GM21528 (cell line): ENCODE measurements around the gene WTIP.
"Not testable (repeated sequence)": the region's sequence is repeated elsewhere in the genome, so short reads cannot be mapped to it uniquely, and the experiment has no call there.

Experiments
- ATAC-seq: cut with Tn5 transposase; IDR thresholded peaks from one replicate; pipeline ENCODE4 v1.9.1; 2021; ENCODE audit warnings: mild to moderate bottlenecking, moderate library complexity; ENCODE audit not compliant: unreplicated experiment, low FRiP score

The WTIP gene

DNA sequence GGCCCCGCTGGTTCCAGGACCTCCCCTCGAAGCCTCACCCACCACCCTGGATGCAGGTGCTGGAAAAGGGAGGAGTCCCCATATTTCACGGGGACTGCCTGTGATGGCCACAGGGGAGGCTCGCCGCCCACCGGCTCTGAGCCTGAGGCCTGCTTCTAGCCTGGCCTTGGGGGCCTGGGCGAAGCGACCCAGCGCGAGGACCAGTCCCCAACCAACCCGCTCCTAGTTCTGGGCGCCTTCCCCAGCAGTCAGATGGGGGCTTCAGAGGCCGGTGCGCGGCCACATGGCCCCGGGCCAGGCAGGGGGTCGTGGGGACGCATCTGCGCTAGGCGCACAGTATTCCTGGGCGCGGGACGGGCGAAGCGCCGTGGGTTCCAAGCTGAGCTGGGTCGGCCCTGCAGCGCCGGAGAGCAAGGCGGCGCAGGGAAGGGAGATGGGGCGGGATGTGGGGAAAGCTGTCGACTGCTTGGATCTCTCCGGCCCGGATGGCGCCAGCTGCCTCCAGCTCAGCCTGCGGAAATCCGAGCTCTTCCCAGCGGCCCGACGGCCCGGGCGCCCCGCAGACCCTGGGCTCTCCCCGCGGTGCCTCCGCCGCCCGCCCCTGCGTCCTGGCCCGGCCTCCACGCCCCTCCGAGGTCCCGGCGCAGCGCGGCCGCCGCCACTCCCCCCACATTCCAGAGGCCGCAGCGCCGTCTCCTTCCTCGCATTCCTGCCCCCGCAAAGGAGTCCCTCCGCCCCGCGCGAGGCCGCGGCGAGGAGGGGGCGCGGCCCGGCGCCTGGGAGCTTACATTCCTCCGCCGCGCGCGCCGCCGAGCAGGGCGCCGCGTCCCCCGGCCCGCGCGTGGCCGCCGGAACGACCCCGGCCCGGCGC is at the start of gene WTIP:
WTIP (plus strand) TSS at position 788 of the 871 bp plus-strand sequence. CDS start 217 bp downstream, outside the sequence.
- ATAC-seq: no peak

DNA sequence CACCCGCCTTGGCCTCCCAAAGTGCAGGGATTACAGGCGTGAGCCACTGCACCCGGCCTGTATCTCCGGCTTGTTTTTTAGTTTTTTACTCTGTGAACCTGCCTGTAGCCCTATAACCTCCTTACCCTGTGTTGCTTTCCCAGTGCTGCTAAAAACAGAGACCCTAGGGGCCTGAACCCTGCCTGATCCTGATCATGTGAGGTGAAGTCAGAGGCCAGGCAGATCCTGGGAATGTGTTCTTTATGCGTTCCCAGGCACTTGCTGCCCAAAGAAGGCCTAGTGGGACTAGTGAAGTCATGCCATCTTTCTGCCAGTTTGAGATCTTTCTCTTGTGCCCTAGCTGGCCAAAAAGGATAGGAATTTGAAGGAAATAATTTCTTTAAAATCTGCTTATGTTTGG is 48.8 kb upstream of the WTIP start:
- ATAC-seq: no peak

DNA sequence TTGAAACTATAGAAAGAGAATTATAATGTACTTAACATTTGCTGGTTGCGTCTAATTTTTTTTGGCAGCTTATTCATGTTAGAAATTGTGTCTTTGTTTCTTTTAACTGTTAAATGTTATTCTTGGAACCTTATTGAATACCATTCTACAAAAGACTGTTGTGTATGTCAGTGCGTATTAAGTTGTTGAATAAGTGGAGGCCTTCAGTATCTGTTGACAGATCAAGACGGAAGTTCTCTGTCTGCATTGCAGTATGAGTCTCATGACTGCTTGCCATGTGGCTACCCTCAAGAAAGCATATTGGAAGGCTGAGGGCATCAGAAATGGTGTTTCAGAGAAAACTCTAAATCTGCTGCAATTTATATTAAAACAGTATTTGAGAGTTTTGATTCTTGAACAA is 44.8 kb upstream of the WTIP start:
- ATAC-seq: no peak

- no peak for ATAC-seq
These were observed 33.4 kb upstream of the WTIP start for GRCh38 chr19:34448191-34448590.

GRCh38 chr19:34452723-34453122 is 28.8 kb upstream of the WTIP start:
- ATAC-seq: no peak

DNA sequence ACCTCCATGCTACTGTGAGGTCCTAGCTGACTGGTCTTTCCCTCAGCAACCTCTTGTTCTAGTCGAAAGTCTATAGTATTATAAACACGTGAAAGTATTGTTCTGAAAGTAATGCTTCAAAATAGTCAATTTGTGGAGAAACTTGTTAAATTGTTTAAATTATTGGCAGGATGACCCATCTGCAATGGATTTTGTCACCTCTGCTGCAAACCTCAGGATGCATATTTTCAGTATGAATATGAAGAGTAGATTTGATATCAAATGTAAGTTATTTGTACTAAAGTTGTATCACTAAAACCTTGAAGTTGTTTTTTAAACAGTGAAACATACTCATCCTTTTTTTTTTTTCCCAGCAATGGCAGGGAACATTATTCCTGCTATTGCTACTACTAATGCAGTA is 27.5 kb upstream of the WTIP start:
- no peak for ATAC-seq

GRCh38 chr19:34454685-34455084 is 26.9 kb upstream of the WTIP start:
- no peak for ATAC-seq

- not testable (repeated sequence) for ATAC-seq
These were observed 25.6 kb upstream of the WTIP start for GRCh38 chr19:34455783-34456480.

DNA sequence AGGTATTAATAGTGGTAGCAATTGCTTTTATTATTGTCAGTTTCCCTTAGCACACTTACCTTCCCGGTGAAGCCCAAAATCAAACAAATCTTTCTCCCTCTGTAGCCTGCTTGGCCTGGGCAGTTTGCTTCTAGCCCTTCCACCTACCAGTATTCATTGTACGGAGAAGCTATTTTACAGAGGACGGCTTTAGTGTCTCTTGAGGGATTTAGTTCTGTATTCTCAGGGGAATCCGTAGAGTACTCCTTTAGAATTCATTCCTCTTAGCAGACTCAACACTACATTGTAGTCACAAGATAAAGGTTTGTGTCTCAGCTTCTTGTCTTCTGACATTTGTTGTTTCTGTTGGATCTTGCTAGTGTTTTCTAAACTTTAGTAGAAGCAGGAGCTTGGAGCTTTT is 24.1 kb upstream of the WTIP start:
- ATAC-seq: no peak

DNA sequence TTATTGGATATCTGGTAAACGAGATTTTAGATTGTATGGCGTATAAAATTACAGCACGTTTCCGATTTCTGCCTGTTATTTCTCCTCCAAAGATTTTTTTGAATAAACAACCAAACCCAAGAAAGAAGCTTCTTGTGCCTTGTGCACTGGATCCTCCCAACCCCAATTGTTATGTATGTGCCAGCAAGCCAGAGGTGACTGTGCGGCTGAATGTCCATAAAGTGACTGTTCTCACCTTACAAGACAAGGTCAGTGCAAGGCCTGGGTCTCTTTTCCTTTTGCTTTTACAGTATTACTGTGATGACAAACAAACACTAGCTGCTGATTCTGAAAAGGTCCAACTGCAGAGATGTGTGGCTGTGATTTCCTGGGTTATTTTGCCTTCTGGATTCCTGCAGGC is 22.9 kb upstream of the WTIP start:
- ATAC-seq: no peak

DNA sequence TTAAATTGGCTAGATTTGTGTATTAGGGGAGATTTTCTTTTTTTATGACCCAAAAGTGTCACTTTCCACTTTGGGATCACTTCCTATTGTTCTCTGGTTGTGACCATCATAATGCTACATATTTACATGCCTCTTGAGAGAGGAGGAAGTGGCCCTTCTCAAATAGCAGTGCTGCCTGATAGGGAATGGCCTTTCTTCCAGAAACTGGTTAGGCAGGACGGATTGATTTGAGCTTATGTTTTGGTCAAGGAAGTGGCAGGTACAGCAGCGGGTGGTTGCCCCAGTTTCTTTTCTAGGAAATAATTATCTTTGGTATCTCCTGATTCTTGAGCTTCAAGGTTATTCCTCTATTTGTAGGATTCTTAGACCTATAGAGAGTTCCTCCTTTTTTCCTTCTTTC is 21.9 kb upstream of the WTIP start:
- ATAC-seq: no peak

GRCh38 chr19:34461375-34462100 is 20.0 kb upstream of the WTIP start:
- no peak for ATAC-seq

DNA sequence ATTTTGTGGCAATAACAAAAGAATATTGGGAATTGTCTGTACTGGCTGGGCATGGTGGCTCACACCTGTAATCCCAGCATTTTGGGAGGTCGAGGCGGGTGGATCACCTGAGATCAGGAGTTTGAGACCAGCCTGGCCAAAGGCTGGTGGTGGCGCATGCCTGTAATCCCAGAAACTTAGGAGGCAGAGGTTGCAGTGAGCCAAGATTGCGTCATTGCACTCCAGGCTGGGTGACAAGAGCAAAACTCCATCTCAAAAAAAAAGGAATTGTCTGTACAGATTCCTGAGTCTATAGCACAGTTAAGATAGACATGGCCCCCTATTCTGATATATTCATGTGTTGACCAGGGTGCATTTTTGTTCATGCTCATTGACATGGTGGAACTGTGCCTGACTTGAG is 16.8 kb upstream of the WTIP start:
- ATAC-seq: not testable (repeated sequence)

- ATAC-seq: no peak
These were observed 13.1 kb upstream of the WTIP start for GRCh38 chr19:34468409-34468808.

DNA sequence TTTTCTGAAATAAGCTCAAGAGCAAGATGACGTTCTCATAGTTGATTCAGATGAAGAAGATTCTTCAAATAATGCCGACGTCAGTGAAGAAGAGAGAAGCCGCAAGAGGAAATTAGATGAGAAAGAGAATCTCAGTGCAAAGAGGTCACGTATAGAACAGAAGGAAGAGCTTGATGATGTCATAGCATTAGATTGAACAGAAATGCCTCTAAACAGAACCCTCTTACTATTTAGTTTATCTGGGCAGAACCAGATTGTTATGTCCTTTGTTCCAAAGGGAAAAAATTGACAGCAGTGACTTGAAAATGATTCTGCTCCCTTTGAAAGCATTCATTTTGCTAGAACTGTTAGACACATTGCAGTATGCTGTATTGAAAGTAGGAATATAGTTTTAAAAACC is 12.5 kb upstream of the WTIP start:
- not testable (repeated sequence) for ATAC-seq

DNA sequence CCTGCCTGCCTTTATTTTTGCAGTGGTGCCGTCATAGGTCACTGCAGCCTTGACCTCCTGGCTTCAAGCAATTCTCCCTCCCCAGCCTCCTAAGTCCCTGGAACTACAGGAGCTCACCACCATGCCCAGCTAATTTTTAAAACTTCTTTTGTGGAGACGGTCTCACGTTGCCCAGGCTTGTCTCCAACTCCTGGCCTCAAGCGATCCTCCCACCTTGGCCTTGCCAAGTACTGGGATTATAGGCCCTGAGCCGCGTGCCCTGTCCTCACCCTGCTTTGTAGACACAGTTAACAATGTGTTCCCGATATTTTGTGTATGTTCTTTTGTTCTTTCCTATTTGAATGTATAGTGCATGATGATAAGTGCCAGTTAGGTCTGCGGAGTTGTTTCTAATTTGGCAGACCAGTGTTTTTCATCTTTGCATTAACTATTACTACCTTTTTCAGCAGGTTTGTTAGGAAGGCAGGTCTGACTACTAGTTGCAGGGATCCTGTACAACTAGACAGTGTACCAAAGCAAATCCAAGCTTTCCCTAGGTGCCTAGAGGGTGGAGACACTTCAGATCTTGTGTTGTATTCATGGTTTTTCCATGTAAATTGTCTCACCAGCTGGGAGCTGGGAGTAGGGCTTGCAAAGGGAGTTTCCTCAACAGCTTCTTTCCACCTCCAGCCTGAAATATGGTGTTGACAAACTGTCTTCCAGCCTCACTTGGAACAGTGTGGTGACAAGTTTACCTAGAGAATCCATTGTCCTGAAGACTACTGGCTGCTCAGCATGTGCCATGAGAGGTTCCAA is 9.5 kb upstream of the WTIP start:
- no peak for ATAC-seq

- no peak for ATAC-seq
These were observed 7.1 kb upstream of the WTIP start for GRCh38 chr19:34474233-34474989.

DNA sequence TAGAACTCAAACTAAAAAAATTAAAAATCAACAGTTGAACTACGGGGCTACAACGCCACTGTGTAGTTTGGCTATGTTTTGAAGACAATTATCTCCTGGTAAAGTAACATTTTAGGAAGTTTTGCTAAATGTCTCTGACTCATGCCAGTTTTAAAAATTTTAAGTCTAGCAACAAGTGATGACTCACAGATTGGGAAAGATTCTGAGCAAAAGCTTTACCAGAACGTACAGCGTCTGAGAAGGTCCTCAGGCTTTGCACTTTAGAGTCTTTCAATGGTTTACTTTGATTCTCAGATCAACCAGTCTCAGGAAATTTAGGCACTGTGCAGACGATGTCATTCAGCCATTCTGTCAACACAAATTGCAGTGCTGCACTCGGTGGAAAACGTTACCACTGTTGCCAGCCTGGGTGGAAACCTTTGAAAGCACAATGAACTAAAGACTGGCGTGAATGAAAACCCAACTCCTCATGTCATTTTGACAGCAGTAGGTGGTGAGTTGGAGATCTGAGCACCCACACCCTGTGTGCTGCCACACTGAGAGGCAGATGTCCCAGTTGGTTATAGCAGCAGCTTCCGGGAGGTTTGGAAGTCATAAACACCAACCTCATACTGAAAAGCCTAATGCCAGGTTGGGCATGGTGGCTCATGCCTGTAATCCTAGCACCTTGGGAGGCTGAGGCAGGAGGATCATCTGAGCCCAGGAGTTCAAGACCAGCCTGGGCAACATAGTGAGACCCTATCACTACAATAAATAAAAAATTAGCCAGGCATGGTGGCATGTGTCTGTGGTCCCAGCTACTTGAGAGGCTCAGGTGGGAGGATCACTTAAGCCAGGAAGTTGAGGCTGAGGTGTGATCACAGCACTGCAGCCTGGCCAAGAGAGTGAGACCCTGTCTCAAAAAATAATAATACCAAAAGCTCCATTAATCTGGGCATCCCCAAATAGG is 6.3 kb upstream of the WTIP start:
- ATAC-seq: no peak
